Measurements from ENCODE around the gene MTURN.

MTURN gene

DNA sequence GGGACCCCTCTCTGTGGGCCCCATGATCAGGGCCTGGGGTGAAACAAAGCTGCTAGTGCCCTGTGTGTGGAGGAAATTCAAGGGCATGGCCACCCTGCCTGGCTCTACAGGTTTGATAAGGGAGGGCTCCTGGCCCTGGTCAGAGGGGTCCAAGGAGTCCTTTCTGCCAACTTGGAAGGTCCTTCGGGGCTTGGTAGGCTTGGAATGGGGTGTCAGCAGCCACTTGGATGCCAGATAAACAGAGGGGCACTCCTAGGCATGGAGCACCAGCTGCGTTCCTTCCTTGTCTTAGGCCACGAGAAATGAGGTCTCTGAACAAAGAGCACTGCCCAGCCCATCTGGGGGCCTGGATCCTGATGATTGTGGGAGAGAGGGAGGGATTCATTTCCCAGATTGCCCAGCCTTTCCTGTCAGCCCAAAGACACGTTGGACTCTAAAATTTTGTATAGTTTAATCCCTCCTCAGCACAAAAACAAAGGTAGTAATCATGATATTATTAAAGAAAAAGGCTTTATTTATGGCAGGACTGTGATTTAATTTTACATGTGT lies 5.1 kb downstream of the MTURN start:
- no peak overlapping the region for H3K4me3 ChIP-seq (ENCODE audit: low read depth, low read length)
- in situ Hi-C loops (cut with HindIII; ENCODE audit: low pct_ligation_motif_present, low sequenced_read_pairs) = no loop called here
- no peak overlapping the region for H3K27ac ChIP-seq
- no peaks in the 10 kb centered on the region for H3K27me3 ChIP-seq (replicated peaks)
- no peaks in the 10 kb centered on the region for H3K36me3 ChIP-seq (replicated peaks)
- TF ChIP-seq, protein P1, sequence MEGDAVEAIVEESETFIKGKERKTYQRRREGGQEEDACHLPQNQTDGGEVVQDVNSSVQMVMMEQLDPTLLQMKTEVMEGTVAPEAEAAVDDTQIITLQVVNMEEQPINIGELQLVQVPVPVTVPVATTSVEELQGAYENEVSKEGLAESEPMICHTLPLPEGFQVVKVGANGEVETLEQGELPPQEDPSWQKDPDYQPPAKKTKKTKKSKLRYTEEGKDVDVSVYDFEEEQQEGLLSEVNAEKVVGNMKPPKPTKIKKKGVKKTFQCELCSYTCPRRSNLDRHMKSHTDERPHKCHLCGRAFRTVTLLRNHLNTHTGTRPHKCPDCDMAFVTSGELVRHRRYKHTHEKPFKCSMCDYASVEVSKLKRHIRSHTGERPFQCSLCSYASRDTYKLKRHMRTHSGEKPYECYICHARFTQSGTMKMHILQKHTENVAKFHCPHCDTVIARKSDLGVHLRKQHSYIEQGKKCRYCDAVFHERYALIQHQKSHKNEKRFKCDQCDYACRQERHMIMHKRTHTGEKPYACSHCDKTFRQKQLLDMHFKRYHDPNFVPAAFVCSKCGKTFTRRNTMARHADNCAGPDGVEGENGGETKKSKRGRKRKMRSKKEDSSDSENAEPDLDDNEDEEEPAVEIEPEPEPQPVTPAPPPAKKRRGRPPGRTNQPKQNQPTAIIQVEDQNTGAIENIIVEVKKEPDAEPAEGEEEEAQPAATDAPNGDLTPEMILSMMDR (IDR thresholded peaks at IDR 0.05; ENCODE audit: low read depth, low read length, missing control alignments) = no peak
- DNase-seq = no peak

DNA sequence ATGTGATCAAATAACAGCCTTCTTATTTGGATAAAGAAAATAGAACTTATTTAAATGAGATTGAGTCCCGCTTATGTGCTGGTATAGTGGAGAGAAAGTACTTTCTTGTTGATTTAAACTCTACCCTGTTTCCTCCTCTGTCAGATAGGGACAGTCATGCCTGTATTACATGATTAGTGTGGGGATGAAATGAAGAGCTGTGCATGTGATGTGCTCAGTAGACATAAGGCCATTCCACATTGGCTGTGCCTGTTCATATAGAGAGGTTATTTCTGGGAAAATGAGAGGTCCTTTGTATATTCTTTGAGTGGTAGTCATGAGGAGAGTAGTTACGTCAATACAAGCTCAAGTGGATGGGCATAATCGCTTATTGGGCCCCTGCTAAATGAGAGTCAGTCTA lies 5.7 kb downstream of the MTURN start:
- no peak for DNase-seq
- no peaks in the 10 kb centered on the region for H3K36me3 ChIP-seq (replicated peaks)
- in situ Hi-C loops (cut with HindIII; ENCODE audit: low pct_ligation_motif_present, low sequenced_read_pairs) = no loop called here
- no peak overlapping the region for H3K4me3 ChIP-seq (ENCODE audit: low read depth, low read length)
- TF ChIP-seq, protein P1 (IDR thresholded peaks at IDR 0.05; ENCODE audit: low read depth, low read length, missing control alignments) = no peak
- no peaks in the 10 kb centered on the region for H3K27me3 ChIP-seq (replicated peaks)
- H3K27ac ChIP-seq = no peak overlapping the region

DNA sequence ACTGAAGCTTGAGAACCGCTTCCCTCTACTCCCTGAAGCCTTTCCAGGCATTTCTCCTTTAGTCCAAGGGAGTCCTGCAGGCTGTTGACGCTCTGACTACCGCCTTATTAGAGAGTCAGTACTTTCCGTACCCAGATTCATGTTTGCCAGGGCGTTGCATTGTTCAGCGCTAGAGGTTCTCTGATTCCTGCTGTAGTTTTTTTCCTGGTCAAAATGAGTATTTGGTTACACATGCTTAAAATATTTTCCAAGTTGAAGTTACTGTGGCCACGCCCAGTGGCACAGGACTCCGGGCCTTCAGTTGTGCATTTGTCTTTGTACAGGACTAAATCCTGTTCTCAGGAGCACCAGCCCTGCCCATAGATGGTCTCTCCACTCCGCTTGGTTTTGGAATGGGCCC lies 7.9 kb downstream of the MTURN start:
- H3K27ac ChIP-seq = no peak overlapping the region

DNA sequence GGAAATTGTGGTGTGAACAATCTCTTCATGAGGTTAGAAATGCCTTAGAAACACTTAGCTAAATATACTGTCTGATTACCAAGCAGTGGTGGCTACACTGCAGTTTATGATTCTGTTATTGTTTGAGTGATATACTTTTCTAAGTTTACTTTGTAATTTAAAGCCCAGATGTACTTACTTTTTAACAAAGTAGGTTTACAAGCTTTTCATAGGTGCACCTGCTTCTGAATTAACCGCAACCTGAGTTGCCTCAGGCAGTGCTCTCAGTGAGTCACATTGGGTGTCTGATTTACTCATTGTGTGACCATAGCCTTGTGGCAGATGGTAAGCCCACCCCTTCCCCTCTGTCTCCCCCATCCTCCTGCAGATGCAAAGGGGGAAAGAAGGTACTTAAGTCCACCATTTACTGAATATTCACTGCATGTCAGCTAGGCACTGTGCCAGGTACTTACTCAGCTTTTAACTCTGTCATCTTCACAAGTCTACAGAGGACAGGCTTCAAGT lies 9.0 kb downstream of the MTURN start:
- no peak overlapping the region for H3K27ac ChIP-seq
- no peaks in the 10 kb centered on the region for H3K36me3 ChIP-seq (replicated peaks)
- H3K27me3 ChIP-seq (replicated peaks) = no peaks in the 10 kb centered on the region
- no peak overlapping the region for H3K4me3 ChIP-seq (ENCODE audit: low read depth, low read length)
- in situ Hi-C loops (cut with HindIII; ENCODE audit: low pct_ligation_motif_present, low sequenced_read_pairs) = no loop called here
- DNase-seq = peak; percentile 40
- TF ChIP-seq, protein P1 (IDR thresholded peaks at IDR 0.05; ENCODE audit: low read depth, low read length, missing control alignments) = no peak

More for the DNA sequence above, 7.9 kb downstream of the MTURN start:
- peak; percentile 44 for DNase-seq
- Histone ChIP-seq H3K4me3 (ENCODE audit: low read depth, low read length) (no peak overlapping the region), H3K27me3 (replicated peaks) (no peaks in the 10 kb centered on the region), H3K36me3 (replicated peaks) (no peaks in the 10 kb centered on the region)
- TF ChIP-seq, protein P1 (IDR thresholded peaks at IDR 0.05; ENCODE audit: low read depth, low read length, missing control alignments) = no peak
- in situ Hi-C loops (cut with HindIII; ENCODE audit: low pct_ligation_motif_present, low sequenced_read_pairs) = no loop called here

DNA sequence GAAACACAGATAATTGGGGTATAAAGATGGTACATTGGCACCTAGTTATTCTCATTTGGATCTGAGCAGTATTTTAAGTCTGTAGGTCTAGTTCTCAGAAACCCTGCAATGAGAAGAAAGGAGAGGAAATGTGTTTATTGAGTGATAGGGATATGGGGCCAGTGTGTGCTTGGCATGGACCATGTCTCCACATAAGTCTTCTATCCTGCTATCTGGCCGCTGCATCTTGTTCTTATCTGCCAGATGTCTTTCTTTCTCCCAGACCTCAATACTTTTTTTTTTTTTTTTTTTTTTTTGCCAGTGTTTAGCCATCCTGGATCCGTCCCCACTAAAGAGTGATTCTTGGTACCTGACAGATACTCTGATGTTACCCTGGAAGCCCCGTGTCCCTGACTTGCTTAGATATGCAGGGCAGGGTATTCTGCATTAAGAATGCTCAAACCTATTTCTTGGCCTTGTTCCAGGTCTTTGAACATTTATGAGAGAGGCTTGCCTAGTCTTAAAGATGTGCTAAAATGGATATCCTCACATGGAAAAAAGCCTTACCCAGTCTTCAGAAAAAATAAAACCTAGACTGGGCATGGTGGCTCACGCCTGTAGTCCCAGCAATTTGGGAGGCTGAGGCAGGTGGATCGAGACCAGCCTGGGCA lies 10.0 kb downstream of the MTURN start:
- no peak overlapping the region for H3K27ac ChIP-seq
- H3K36me3 ChIP-seq (replicated peaks) = no peaks in the 10 kb centered on the region
- DNase-seq = no peak
- H3K4me3 ChIP-seq (ENCODE audit: low read depth, low read length) = no peak overlapping the region
- no peaks in the 10 kb centered on the region for H3K27me3 ChIP-seq (replicated peaks)
- TF ChIP-seq, protein P1 (IDR thresholded peaks at IDR 0.05; ENCODE audit: low read depth, low read length, missing control alignments) = no peak
- in situ Hi-C loops (cut with HindIII; ENCODE audit: low pct_ligation_motif_present, low sequenced_read_pairs) = no loop called here
